ENCODE data around the gene LTBP1. TPM values are rescaled to one million over a fixed set of nuclear protein-coding genes. Genes with fewer than 3 reads are reported as not detected.

LTBP1 gene
- total and polyA plus RNA-seq, 2 of the 13 experiments (the other 11 are each of a cell fraction or from before 2014, with no cell fraction given), result 0.12 to 0.22 TPM

DNA sequence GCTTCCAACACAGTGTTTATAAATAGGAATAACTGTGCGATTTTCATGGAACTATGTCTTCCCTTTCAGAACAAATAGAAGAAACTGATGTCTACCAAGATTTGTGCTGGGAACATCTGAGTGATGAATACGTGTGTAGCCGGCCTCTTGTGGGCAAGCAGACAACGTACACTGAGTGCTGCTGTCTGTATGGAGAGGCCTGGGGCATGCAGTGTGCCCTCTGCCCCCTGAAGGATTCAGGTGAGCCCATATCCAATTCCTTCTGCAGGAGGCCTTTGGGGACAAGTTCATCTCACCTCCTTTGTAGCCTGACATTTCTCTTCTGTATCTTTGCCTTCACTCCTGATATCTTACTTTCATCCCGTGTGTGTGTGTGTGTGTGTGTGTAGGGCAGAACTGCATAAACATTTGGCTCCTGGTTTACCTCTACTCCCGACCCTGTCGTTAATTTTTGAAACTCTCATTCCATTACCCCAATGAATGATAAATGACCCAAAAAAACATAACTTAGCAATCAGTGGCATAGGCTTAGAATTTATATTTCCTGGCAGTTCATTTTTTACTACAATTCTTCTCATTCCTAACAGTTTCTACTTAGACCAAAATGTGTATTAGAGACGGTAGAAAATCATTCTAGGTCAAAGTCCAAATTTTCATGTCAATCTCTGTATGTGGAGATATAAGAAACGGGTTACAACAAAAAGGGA is 418.7 kb downstream of the LTBP1 start:
- no peaks in the 10 kb centered on the region for H4K20me1 ChIP-seq (ENCODE audit: insufficient read depth, low read length)
- ATAC-seq (no peak), FAIRE-seq (no peak), DNase-seq (ENCODE audit: low spot score) (no peak)
- CTCF ChIA-PET (ENCODE audit: low intra/inter-chr PET ratio, low total read pairs), result no interaction called here
- POLR2A ChIA-PET, result no interaction called here
- WGBS (ENCODE audit: low lambda C conversion rate), result 9% methylated on average over 8 of the region's 9 CpGs
- H3K27me3 ChIP-seq (ENCODE audit: control insufficient read depth in 1 of 2, insufficient read depth in 2 of 2, low read length in 2 of 2), result peaks cover 0 to 13% of the 10 kb centered on the region in 2 experiments; a peak in 1 of 5 replicates
- no peaks in the 10 kb centered on the region for H3K79me2 ChIP-seq (ENCODE audit: insufficient read depth, low read length)
- no peak overlapping the region for H3K9ac ChIP-seq (ENCODE audit: insufficient read depth, low read depth, low read length)
- no peak overlapping the region for H2AFZ ChIP-seq (ENCODE audit: low read length)
- in situ Hi-C loops (cut with HindIII; ENCODE audit: extremely low pct_ligation_motif_present, low pct_unique_long_range_greater_than_20kb), result no loop called here
- intact Hi-C loops (cut with micrococcal nuclease; ENCODE audit: unreplicated experiment), result no loop called here
- TF ChIP-seq IRF2 (CRISPR knock-in tag; IDR thresholded peaks at IDR 0.05) (no peak), ZNF713 (CRISPR knock-in tag; IDR thresholded peaks at IDR 0.05) (no peak), ZNF782 (CRISPR knock-in tag; IDR thresholded peaks at IDR 0.05; ENCODE audit: borderline replicate concordance) (no peak), ZNF10 (CRISPR knock-in tag; IDR thresholded peaks at IDR 0.05; ENCODE audit: borderline replicate concordance, low read depth) (no peak)
- TF ChIP-seq, protein P1, sequence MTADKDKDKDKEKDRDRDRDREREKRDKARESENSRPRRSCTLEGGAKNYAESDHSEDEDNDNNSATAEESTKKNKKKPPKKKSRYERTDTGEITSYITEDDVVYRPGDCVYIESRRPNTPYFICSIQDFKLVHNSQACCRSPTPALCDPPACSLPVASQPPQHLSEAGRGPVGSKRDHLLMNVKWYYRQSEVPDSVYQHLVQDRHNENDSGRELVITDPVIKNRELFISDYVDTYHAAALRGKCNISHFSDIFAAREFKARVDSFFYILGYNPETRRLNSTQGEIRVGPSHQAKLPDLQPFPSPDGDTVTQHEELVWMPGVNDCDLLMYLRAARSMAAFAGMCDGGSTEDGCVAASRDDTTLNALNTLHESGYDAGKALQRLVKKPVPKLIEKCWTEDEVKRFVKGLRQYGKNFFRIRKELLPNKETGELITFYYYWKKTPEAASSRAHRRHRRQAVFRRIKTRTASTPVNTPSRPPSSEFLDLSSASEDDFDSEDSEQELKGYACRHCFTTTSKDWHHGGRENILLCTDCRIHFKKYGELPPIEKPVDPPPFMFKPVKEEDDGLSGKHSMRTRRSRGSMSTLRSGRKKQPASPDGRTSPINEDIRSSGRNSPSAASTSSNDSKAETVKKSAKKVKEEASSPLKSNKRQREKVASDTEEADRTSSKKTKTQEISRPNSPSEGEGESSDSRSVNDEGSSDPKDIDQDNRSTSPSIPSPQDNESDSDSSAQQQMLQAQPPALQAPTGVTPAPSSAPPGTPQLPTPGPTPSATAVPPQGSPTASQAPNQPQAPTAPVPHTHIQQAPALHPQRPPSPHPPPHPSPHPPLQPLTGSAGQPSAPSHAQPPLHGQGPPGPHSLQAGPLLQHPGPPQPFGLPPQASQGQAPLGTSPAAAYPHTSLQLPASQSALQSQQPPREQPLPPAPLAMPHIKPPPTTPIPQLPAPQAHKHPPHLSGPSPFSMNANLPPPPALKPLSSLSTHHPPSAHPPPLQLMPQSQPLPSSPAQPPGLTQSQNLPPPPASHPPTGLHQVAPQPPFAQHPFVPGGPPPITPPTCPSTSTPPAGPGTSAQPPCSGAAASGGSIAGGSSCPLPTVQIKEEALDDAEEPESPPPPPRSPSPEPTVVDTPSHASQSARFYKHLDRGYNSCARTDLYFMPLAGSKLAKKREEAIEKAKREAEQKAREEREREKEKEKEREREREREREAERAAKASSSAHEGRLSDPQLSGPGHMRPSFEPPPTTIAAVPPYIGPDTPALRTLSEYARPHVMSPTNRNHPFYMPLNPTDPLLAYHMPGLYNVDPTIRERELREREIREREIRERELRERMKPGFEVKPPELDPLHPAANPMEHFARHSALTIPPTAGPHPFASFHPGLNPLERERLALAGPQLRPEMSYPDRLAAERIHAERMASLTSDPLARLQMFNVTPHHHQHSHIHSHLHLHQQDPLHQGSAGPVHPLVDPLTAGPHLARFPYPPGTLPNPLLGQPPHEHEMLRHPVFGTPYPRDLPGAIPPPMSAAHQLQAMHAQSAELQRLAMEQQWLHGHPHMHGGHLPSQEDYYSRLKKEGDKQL (CRISPR knock-in tag; IDR thresholded peaks at IDR 0.05; ENCODE audit: low read depth), result no peak
- no peak overlapping the region for H3K4me2 ChIP-seq (ENCODE audit: low read depth, low read length)
- no peaks in the 10 kb centered on the region for H3K36me3 ChIP-seq (replicated peaks in 1 of 2; ENCODE audit: control insufficient read depth in 1 of 2, insufficient read depth in 2 of 2, low read length in 2 of 2)
- H3K27ac ChIP-seq (ENCODE audit: extremely low read length, insufficient read depth, low read length), result no peak overlapping the region
- H3K4me1 ChIP-seq (ENCODE audit: insufficient read depth, low read length), result no peaks in the 10 kb centered on the region
- H3K9me3 ChIP-seq (ENCODE audit: low read length), result no peaks in the 10 kb centered on the region
- BruUV-seq (replicated peaks), result no TSS peak
- H3K4me3 ChIP-seq (replicated peaks in 1 of 3; ENCODE audit: insufficient read depth in 1 of 3, low read depth in 2 of 3, low read length in 3 of 3), result no peak overlapping the region

Measured in HepG2 (cell line).